Measurements from ENCODE around the gene NT5C1A.

Gene NT5C1A

DNA sequence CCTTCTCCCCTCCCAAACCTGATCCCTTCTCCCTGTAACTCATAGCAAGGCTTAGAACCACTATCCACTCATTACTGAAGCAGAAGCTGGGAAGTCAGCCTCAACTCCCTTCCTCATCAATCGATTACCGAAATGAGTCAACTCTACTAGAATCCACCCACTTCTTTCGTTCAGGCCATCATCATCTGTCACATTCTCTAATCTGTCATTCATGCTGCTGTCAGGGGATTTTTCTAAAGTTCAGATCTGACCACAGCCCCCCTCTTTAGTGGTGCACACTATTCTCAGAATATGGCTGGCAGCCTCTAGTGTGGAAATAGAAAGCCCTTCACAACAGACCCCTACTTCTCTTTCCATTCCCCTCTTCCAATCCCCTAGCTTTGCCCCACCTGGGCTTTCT, 5.1 kb downstream of the NT5C1A start:
- CTCF ChIA-PET = interaction anchor here (18.6 to 21.3 kb wide), 2 partner anchors 9 to 60 kb away, joined by 362 to 670 read pairs; no protein-coding TSS in a partner anchor
- DNase-seq (ENCODE audit: low read depth, low spot score) = no peak
- H3K4me3 ChIP-seq (ENCODE audit: low read depth, low read length) = no peak overlapping the region
- TF ChIP-seq, protein P1, sequence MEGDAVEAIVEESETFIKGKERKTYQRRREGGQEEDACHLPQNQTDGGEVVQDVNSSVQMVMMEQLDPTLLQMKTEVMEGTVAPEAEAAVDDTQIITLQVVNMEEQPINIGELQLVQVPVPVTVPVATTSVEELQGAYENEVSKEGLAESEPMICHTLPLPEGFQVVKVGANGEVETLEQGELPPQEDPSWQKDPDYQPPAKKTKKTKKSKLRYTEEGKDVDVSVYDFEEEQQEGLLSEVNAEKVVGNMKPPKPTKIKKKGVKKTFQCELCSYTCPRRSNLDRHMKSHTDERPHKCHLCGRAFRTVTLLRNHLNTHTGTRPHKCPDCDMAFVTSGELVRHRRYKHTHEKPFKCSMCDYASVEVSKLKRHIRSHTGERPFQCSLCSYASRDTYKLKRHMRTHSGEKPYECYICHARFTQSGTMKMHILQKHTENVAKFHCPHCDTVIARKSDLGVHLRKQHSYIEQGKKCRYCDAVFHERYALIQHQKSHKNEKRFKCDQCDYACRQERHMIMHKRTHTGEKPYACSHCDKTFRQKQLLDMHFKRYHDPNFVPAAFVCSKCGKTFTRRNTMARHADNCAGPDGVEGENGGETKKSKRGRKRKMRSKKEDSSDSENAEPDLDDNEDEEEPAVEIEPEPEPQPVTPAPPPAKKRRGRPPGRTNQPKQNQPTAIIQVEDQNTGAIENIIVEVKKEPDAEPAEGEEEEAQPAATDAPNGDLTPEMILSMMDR (IDR thresholded peaks at IDR 0.05; ENCODE audit: insufficient read depth, low read length, missing control alignments) = no peak
- POLR2A ChIA-PET = no interaction called here

DNA sequence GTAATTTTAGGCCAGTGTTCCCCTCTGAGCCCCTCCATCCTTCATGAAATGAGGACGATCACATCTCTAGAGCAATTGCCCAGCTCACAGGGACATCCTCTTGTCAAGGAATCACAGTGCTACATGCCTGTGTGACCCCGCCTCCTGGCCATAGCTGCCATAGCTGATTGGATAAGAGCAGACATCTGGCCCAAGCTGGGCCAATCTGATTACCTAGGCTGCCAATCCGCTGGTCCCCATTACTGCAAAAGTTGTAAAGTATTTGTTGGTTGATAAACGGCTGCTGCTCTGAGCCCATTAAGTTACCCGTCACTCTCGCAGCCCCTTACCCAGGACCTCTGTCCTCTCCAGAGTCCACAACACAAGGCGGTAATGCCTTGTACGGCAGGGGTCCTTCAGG, 8.3 kb downstream of the NT5C1A start:
- ChIA-PET CTCF (interaction anchor here (21.3 kb wide), 1 partner anchor 56 kb away, joined by 670 read pairs; no protein-coding TSS in a partner anchor), POLR2A (no interaction called here)
- no peak for DNase-seq (ENCODE audit: low read depth, low spot score)
- no peak overlapping the region for H3K4me3 ChIP-seq (ENCODE audit: low read depth, low read length)
- TF ChIP-seq, protein P1 (IDR thresholded peaks at IDR 0.05; ENCODE audit: insufficient read depth, low read length, missing control alignments) = no peak

DNA sequence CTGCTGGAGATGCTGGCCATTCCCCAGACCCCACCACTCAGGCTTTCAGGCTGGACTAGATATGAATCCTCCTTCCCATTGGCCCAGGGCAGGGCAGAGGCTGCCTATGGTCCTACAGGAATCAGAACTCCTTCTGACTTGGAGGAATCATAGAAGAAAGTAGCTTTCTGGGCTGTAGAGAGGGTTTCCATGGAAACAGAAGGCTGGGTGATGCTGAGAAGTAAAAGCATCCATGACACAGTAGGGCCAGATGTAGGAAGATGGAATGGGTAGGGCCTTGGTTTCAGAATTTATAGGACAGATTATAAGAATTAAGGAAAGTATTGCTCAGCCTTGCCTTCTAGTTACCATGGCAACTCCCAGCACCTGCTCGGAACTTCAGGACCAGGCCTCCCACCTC, 9.0 kb downstream of the NT5C1A start:
- no peak overlapping the region for H3K4me3 ChIP-seq (ENCODE audit: low read depth, low read length)
- ChIA-PET POLR2A (no interaction called here), CTCF (interaction anchor here (0.6 to 21.3 kb wide), 5 partner anchors 9 to 77 kb away, joined by 3 to 670 read pairs (median 8); partner anchors contain the start of gene NT5C1A)

DNA sequence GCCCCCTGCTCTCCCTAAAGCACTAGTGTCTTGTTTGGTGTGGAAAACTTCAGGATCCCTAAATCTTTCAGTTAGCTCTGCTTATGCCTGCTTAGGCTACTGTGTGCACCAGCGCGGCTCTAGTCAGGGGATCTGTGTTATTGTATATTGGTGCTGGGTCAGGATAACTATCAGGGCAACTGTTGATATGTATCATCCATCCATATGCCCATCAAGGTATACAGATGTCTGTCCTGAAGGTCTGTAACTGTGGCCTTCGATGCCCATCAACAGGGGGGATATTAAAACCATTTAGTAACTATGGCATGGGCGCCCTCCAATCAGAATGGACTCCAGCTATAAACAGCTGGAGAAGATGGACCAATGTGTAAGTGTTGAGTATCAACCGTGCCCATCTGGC, 12.4 kb downstream of the NT5C1A start:
- no peak overlapping the region for H3K4me3 ChIP-seq (ENCODE audit: low read depth, low read length)
- ChIA-PET CTCF (interaction anchor here (1.2 to 21.3 kb wide), 7 partner anchors 12 to 60 kb away, joined by 4 to 670 read pairs (median 16); partner anchors contain the start of gene NT5C1A), POLR2A (no interaction called here)
- TF ChIP-seq, protein P1 (IDR thresholded peaks at IDR 0.05; ENCODE audit: insufficient read depth, low read length, missing control alignments) = no peak
- DNase-seq (ENCODE audit: low read depth, low spot score) = no peak

More for the DNA sequence above, 9.0 kb downstream of the NT5C1A start:
- TF ChIP-seq, protein P1 (IDR thresholded peaks at IDR 0.05; ENCODE audit: insufficient read depth, low read length, missing control alignments) = no peak
- DNase-seq (ENCODE audit: low read depth, low spot score) = no peak

DNA sequence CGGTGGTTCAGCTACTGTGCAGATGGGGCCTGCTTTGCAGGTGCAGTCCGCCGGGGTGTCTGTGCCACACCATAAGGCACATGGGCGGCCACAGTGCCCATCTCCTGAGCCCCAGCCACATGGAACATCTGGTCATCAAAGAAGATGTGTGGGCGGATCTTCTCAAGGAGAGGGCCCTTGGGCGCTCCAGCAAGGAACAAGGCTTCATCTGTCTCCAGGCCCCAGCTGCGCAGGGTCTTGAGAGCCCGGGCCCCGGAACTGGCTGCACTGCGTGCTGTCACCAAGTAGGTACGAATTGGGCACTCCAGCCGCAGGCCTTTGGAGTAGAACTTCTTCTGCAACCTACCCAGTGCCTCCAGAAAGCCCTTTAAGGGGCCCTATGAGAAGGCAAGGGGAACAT, 12.8 kb downstream of the NT5C1A start:
- no peak for DNase-seq (ENCODE audit: low read depth, low spot score)
- ChIA-PET POLR2A (no interaction called here), CTCF (interaction anchor here (0.8 to 21.3 kb wide), 17 partner anchors 11 to 560 kb away, joined by 3 to 670 read pairs (median 10); partner anchors contain the start of genes NT5C1A and PABPC4)
- TF ChIP-seq, protein P1 (IDR thresholded peaks at IDR 0.05; ENCODE audit: insufficient read depth, low read length, missing control alignments) = no peak
- H3K4me3 ChIP-seq (ENCODE audit: low read depth, low read length) = no peak overlapping the region

DNA sequence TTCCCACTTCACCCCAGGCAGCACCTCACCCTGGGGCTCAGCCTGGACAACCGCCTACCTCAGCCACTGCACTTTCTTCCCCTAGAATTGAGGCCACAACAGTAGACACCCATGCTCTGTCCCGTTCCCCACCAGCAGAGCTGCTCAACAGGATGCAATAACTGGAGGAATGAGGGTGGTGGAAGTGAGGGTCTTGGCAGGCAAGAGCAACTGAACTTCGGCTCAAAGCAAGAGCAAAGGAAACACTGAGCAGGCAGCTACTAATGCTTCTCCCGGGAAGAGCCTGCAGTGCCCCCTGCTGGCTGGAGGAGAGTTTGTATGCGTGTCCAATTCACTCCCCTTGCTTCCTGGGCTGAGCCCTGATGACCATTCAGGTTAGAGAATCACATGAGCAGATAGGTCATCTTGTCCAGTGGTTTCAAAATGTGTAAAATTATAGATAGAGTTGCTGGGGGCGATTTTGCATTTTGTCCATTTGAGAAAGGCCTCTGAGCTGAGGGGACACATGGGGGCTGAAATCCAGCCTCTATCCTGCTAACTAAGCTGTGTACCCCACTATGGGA, 13.9 kb downstream of the NT5C1A start:
- no peak for DNase-seq (ENCODE audit: low read depth, low spot score)
- CTCF ChIA-PET = interaction anchor here (0.7 to 21.3 kb wide), 30 partner anchors 10 to 559 kb away, joined by 3 to 670 read pairs (median 6); partner anchors contain the start of genes HEYL, NT5C1A and PABPC4
- POLR2A ChIA-PET = no interaction called here
- H3K4me3 ChIP-seq (ENCODE audit: low read depth, low read length) = peak overlapping the region; percentile 15; the same call in 1 of the 2 replicates
- TF ChIP-seq, protein P1 (IDR thresholded peaks at IDR 0.05; ENCODE audit: insufficient read depth, low read length, missing control alignments) = peak; percentile 67

All from AG04449 (cell line).